Stomach (tissue), 9 donors: ENCODE measurements around the gene UQCRFS1. TPM values are rescaled to one million over a fixed set of nuclear protein-coding genes. Genes with fewer than 3 reads are reported as not detected.
"Not testable (repeated sequence)": the region's sequence is repeated elsewhere in the genome, so short reads cannot be mapped to it uniquely, and the experiment has no call there.

Source experiments
- DNase-seq, 2 donors: peaks; one replicate each; pipeline versions ENCODE4 v3.0.0 to v3.0.0-alpha.2; 2013 to 2019
- H3K27ac ChIP-seq, 5 donors: fragments of 200-600 bp in 4 of 5; sonication (generic) in 4 of 5; one replicate each; pipeline ENCODE4 v1.5.1; 2013 to 2019; ENCODE audit warnings: mild to moderate bottlenecking in 1 of 5, moderate library complexity in 1 of 5
- H3K27me3 ChIP-seq, 3 donors: fragments of 200-600 bp; sonication (generic); one replicate each; pipeline ENCODE4 v1.5.1; 2017 to 2019; ENCODE audit warnings: mixed run types in 1 of 3
- H3K36me3 ChIP-seq, 4 donors: fragments of 200-600 bp; sonication (generic); 1 replicate in 3 of 4; 2 replicates in 1 of 4; pipeline ENCODE4 v1.5.1; 2016 to 2019
- H3K4me1 ChIP-seq, 4 donors: fragments of 200-600 bp; sonication (generic); one replicate each; pipeline ENCODE4 v1.5.1; 2016 to 2019
- H3K4me3 ChIP-seq, 4 donors: fragments of 200-600 bp; sonication (generic) in 3 of 4; one replicate each; pipeline ENCODE4 v1.5.1; 2016 to 2019; ENCODE audit warnings: mild to moderate bottlenecking in 1 of 4
- H3K9me3 ChIP-seq, 4 donors: fragments of 200-600 bp; sonication (generic); one replicate each; pipeline ENCODE4 v1.5.1; 2016 to 2019
- CTCF ChIP-seq, 7 experiments: fragments of 450-650 bp in 4 of 7; fragments of 200-600 bp in 3 of 7; sonication (generic) in 3 of 7; IDR thresholded peaks; one replicate each; pipeline ENCODE4 v1.5.1; 2016 to 2019; ENCODE audit warnings: antibody characterized with exemption in 7 of 7, control low read depth in 2 of 7, mild to moderate bottlenecking in 1 of 7
- EP300 ChIP-seq: sonication (generic); formaldehyde crosslinking; IDR thresholded peaks from one replicate; pipeline ENCODE4 v1.6.1; 2017; ENCODE audit warnings: antibody characterized with exemption
- POLR2A ChIP-seq, 4 donors: fragments of 450-650 bp; IDR thresholded peaks; one replicate each; pipeline ENCODE4 v1.6.1; 2016; ENCODE audit warnings: antibody characterized with exemption in 4 of 4, control low read depth in 2 of 4, mild to moderate bottlenecking in 1 of 4, moderate library complexity in 1 of 4
- POLR2AphosphoS5 ChIP-seq, 3 donors: sonication (generic); formaldehyde crosslinking; IDR thresholded peaks; one replicate each; pipeline ENCODE4 v1.6.1; 2016; ENCODE audit warnings: antibody characterized with exemption in 3 of 3
- WGBS, 5 donors: extraction: QIAGEN DNeasy Blood & Tissue Kit in 3 of 5; methylation state at CpG; one replicate each; pipeline versions ENCODE4 v1.1.5 to v1.1.7; 2013 to 2018; 5-methylcytosine and 5-hydroxymethylcytosine counted together
- intact Hi-C: fragments of 100-400 bp; cut with DNase I; formaldehyde crosslinking; loops from one replicate; pipeline ENCODE4 v1.15.1; 2023; ENCODE audit warnings: low total_unique reads
- polyA plus RNA-seq, 3 donors: library from polyadenylated mRNA; stranded (reverse); fragments of 200-250 nt; gene quantifications; one replicate each; pipeline ENCODE4 v1.2.3, GENCODE V29; 2013
- total RNA-seq, 5 donors: library from RNA; depleted of rRNA; stranded (reverse); fragments of >200 nt; gene quantifications; one replicate each; pipeline versions ENCODE4 v1.1.0 to v1.2.3, GENCODE V29; 2014 to 2016
- donor health status: healthy with polysubstance abuse.
- donor health status: Bipolar disorder and iron deficiency.
- donor health status: healthy.

The UQCRFS1 gene
- total and polyA plus RNA-seq, 8 donors = 17.0 to 84.9 (median 40.6) TPM

- H3K4me3 ChIP-seq, H3K27me3 ChIP-seq, intact Hi-C loops, H3K27ac ChIP-seq, DNase-seq, H3K9me3 ChIP-seq: not testable (repeated sequence)
- Histone ChIP-seq H3K36me3 (peaks cover 13 to 34% (median 27%) of the 10 kb centered on the region in 4 donors), H3K4me1 (peaks cover 5 to 56% (median 32%) of the 10 kb centered on the region in 4 donors)
- WGBS, 5 donors = 92 to 96% (median 94%) methylated on average over 11 to 14 of the region's 14 CpGs
These were observed 5.4 kb downstream of the UQCRFS1 start for GRCh38 chr19:29207403-29208187.

- H3K4me1 ChIP-seq = peaks cover 0 to 50% (median 25%) of the 10 kb centered on the region in 4 donors
- TF ChIP-seq CTCF (IDR thresholded peaks at IDR 0.05) (no peak), POLR2AphosphoS5 (IDR thresholded peaks at IDR 0.05) (no peak), POLR2A (IDR thresholded peaks at IDR 0.05) (no peak), EP300 (no peak)
- peaks cover 13 to 34% (median 27%) of the 10 kb centered on the region in 4 donors for H3K36me3 ChIP-seq
- H3K27me3 ChIP-seq = no peaks in the 10 kb centered on the region
- H3K4me3 ChIP-seq = no peak overlapping the region
- H3K9me3 ChIP-seq = no peaks in the 10 kb centered on the region
- WGBS, 5 donors = 83 to 94% (median 89%) methylated on average over 3 of the region's 3 CpGs
- no peak overlapping the region for H3K27ac ChIP-seq
- DNase-seq = no peak
- intact Hi-C loops = no loop called here
These were observed 6.5 kb downstream of the UQCRFS1 start for GRCh38 chr19:29206453-29206852.

GRCh38 chr19:29202281-29202680 is 10.7 kb downstream of the UQCRFS1 start:
- intact Hi-C loops = no loop called here
- H3K9me3 ChIP-seq = peaks cover 0 to 8% (median 2%) of the 10 kb centered on the region in 4 donors
- H3K36me3 ChIP-seq = peaks cover 7 to 25% (median 20%) of the 10 kb centered on the region in 4 donors
- no peak for DNase-seq
- WGBS, 5 donors = 79 to 90% (median 88%) methylated on average over 2 of the region's 2 CpGs
- TF ChIP-seq POLR2A (IDR thresholded peaks at IDR 0.05) (no peak), POLR2AphosphoS5 (IDR thresholded peaks at IDR 0.05) (no peak), EP300 (no peak), CTCF (IDR thresholded peaks at IDR 0.05) (no peak)
- H3K27ac ChIP-seq = no peak overlapping the region
- no peak overlapping the region for H3K4me3 ChIP-seq
- no peaks in the 10 kb centered on the region for H3K27me3 ChIP-seq
- H3K4me1 ChIP-seq = peaks cover 0 to 19% (median 5%) of the 10 kb centered on the region in 4 donors

- intact Hi-C loops = no loop called here
- no peak for DNase-seq
- Histone ChIP-seq H3K4me3 (no peak overlapping the region), H3K4me1 (peaks cover 0 to 19% (median 4%) of the 10 kb centered on the region in 4 donors), H3K9me3 (peaks cover 0 to 8% (median 2%) of the 10 kb centered on the region in 4 donors), H3K36me3 (peaks cover 7 to 22% (median 15%) of the 10 kb centered on the region in 4 donors), H3K27me3 (no peaks in the 10 kb centered on the region), H3K27ac (no peak overlapping the region)
- TF ChIP-seq POLR2A (IDR thresholded peaks at IDR 0.05) = no peak
- TF ChIP-seq POLR2AphosphoS5 (IDR thresholded peaks at IDR 0.05) = no peak
- no peak for TF ChIP-seq EP300
- no peak for TF ChIP-seq CTCF (IDR thresholded peaks at IDR 0.05)
- WGBS, 5 donors = 89 to 98% (median 92%) methylated on average over 2 of the region's 2 CpGs
These were observed 11.1 kb downstream of the UQCRFS1 start for GRCh38 chr19:29201855-29202254.

- Histone ChIP-seq H3K27me3 (no peaks in the 10 kb centered on the region), H3K36me3 (no peaks in the 10 kb centered on the region), H3K27ac (no peak overlapping the region), H3K4me3 (no peak overlapping the region), H3K4me1 (no peaks in the 10 kb centered on the region), H3K9me3 (peaks cover 0 to 8% (median 2%) of the 10 kb centered on the region in 4 donors)
- TF ChIP-seq EP300 (no peak), POLR2A (IDR thresholded peaks at IDR 0.05) (no peak), CTCF (IDR thresholded peaks at IDR 0.05) (no peak), POLR2AphosphoS5 (IDR thresholded peaks at IDR 0.05) (no peak)
- intact Hi-C loops = no loop called here
- 36 to 49% (median 47%) methylated on average over 2 of the region's 2 CpGs for WGBS, 5 donors
- DNase-seq = no peak
These were observed 18.3 kb downstream of the UQCRFS1 start for GRCh38 chr19:29194658-29195057.
